H9 (cell line): ENCODE measurements around the gene SEZ6. TPM values are rescaled to one million over a fixed set of nuclear protein-coding genes. Genes with fewer than 3 reads are reported as not detected.
A peak's percentile ranks its signal among the peaks of the same experiment; 100 is the strongest.

Experiments
- DNase-seq: peaks from one replicate; pipeline ENCODE4 v3.0.0-alpha.2; 2017
- H2AFZ ChIP-seq: one replicate; pipeline ENCODE4 v1.6.1; 2013; ENCODE audit warnings: mild to moderate bottlenecking, low read length, control low read depth, moderate library complexity
- H2AK5ac ChIP-seq: 2 replicates; pipeline ENCODE4 v1.6.1; 2013; ENCODE audit warnings: low read length, control low read depth, mixed read lengths; ENCODE audit not compliant: insufficient read length
- H2BK120ac ChIP-seq: one replicate; pipeline ENCODE4 v1.6.1; 2013; ENCODE audit warnings: low read depth, mild to moderate bottlenecking, low read length, control low read depth, inconsistent platforms; ENCODE audit not compliant: poor library complexity, severe bottlenecking
- H2BK12ac ChIP-seq: 2 replicates; pipeline ENCODE4 v1.6.1; 2013; ENCODE audit warnings: low read length, control low read depth, mixed read lengths, low read depth; ENCODE audit not compliant: insufficient read length
- H2BK15ac ChIP-seq: 2 replicates; pipeline ENCODE4 v1.6.1; 2013; ENCODE audit warnings: low read depth, low read length, control low read depth
- H2BK20ac ChIP-seq: one replicate; pipeline ENCODE4 v1.6.1; 2013; ENCODE audit warnings: low read depth, mild to moderate bottlenecking, low read length, control low read depth, inconsistent platforms; ENCODE audit not compliant: poor library complexity, severe bottlenecking
- H2BK5ac ChIP-seq: 2 replicates; pipeline ENCODE4 v1.6.1; 2013; ENCODE audit warnings: low read length, control low read depth, mixed read lengths; ENCODE audit not compliant: insufficient read length
- H3K14ac ChIP-seq: 2 replicates; pipeline ENCODE4 v1.6.1; 2013; ENCODE audit warnings: low read length, control low read depth; ENCODE audit not compliant: insufficient read depth
- H3K18ac ChIP-seq: 2 replicates; pipeline ENCODE4 v1.6.1; 2013; ENCODE audit warnings: low read depth, mild to moderate bottlenecking, mixed read lengths, low read length, control low read depth; ENCODE audit not compliant: insufficient read length
- H3K23ac ChIP-seq: 2 replicates; pipeline ENCODE4 v1.6.1; 2013; ENCODE audit warnings: low read length, control low read depth, mixed read lengths, low read depth; ENCODE audit not compliant: insufficient read length
- H3K23me2 ChIP-seq: 2 replicates; pipeline ENCODE4 v1.6.1; 2013; ENCODE audit warnings: low read depth, mild to moderate bottlenecking, mixed read lengths, low read length, control low read depth; ENCODE audit not compliant: insufficient read length, poor library complexity, severe bottlenecking
- H3K27ac ChIP-seq: 2 replicates; pipeline ENCODE4 v1.5.1; 2013; ENCODE audit warnings: low read length, control low read depth, mixed read lengths, low read depth; ENCODE audit not compliant: insufficient read length
- H3K27me3 ChIP-seq: 2 replicates; pipeline ENCODE4 v1.6.1; 2013; ENCODE audit warnings: low read length, control low read depth, inconsistent platforms; ENCODE audit not compliant: insufficient read depth
- H3K4ac ChIP-seq: 2 replicates; pipeline ENCODE4 v1.6.1; 2013; ENCODE audit warnings: low read depth, mild to moderate bottlenecking, control low read depth, inconsistent platforms, low read length, moderate library complexity
- H3K4me1 ChIP-seq: 2 replicates; pipeline ENCODE4 v1.6.1; 2013; ENCODE audit warnings: low read length, control low read depth, inconsistent platforms; ENCODE audit not compliant: insufficient read depth
- H3K4me2 ChIP-seq: 2 replicates; pipeline ENCODE4 v1.6.1; 2013; ENCODE audit warnings: low read length, control low read depth, mixed read lengths; ENCODE audit not compliant: insufficient read length, insufficient read depth
- H3K56ac ChIP-seq: 2 replicates; pipeline ENCODE4 v1.6.1; 2013; ENCODE audit warnings: low read depth, mild to moderate bottlenecking, mixed read lengths, low read length, control low read depth; ENCODE audit not compliant: insufficient read length
- H3K79me1 ChIP-seq: 2 replicates; pipeline ENCODE4 v1.6.1; 2013; ENCODE audit warnings: low read depth, mild to moderate bottlenecking, moderate library complexity, low read length, control low read depth, inconsistent platforms; ENCODE audit not compliant: insufficient read depth, poor library complexity, severe bottlenecking
- H3K79me2 ChIP-seq: 2 replicates; pipeline ENCODE4 v1.6.1; 2013; ENCODE audit warnings: low read length, control low read depth, inconsistent platforms; ENCODE audit not compliant: insufficient read depth
- H3K9ac ChIP-seq: 2 replicates; pipeline ENCODE4 v1.6.1; 2013; ENCODE audit warnings: low read length, control low read depth, mixed read lengths; ENCODE audit not compliant: insufficient read length; ENCODE audit errors: extremely low read depth
- H3K9me3 ChIP-seq: one replicate; pipeline ENCODE4 v1.6.1; 2013; ENCODE audit warnings: low read depth, low read length, inconsistent platforms; ENCODE audit not compliant: control insufficient read depth
- H3T11ph ChIP-seq: one replicate; pipeline ENCODE4 v1.6.1; 2013; ENCODE audit warnings: mild to moderate bottlenecking, low read length, control low read depth, inconsistent platforms
- H4K20me1 ChIP-seq: one replicate; pipeline ENCODE4 v1.6.1; 2013; ENCODE audit not compliant: control insufficient read depth, insufficient read length, insufficient read depth
- H4K5ac ChIP-seq: 2 replicates; pipeline ENCODE4 v1.6.1; 2013; ENCODE audit warnings: low read depth, mild to moderate bottlenecking, mixed read lengths, low read length, control low read depth; ENCODE audit not compliant: insufficient read length
- H4K8ac ChIP-seq: replicated peaks from 2 replicates; pipeline ENCODE4 v1.6.1; 2013; ENCODE audit warnings: low read length, control low read depth, mixed read lengths, low read depth; ENCODE audit not compliant: insufficient read length
- H4K91ac ChIP-seq: 2 replicates; pipeline ENCODE4 v1.6.1; 2013; ENCODE audit warnings: low read depth, mild to moderate bottlenecking, moderate library complexity, mixed read lengths, low read length, control low read depth; ENCODE audit not compliant: insufficient read length
- H3K27ac Mint-ChIP-seq, 3 experiments: 2 replicates in 2 of 3; 3 replicates in 1 of 3; pipeline ENCODE4 v1.8.0; 2020 to 2021; ENCODE audit warnings: mixed read lengths in 3 of 3, mild to moderate bottlenecking in 1 of 3, moderate library complexity in 1 of 3
- H3K27me3 Mint-ChIP-seq: 2 replicates; pipeline ENCODE4 v1.8.0; 2021; ENCODE audit warnings: low read depth, mild to moderate bottlenecking, moderate library complexity, mixed read lengths
- H3K36me3 Mint-ChIP-seq, 3 experiments: 2 replicates in 2 of 3; 3 replicates in 1 of 3; pipeline ENCODE4 v1.8.0; 2020 to 2021; ENCODE audit warnings: low read depth in 3 of 3, mixed read lengths in 3 of 3; ENCODE audit not compliant: insufficient read depth in 1 of 3
- H3K4me1 Mint-ChIP-seq, 2 experiments: 2 replicates each; pipeline ENCODE4 v1.8.0; 2020; ENCODE audit warnings: mixed read lengths in 2 of 2
- H3K4me3 Mint-ChIP-seq, 2 experiments: 2 replicates in 1 of 2; 3 replicates in 1 of 2; pipeline ENCODE4 v1.8.0; 2020 to 2021; ENCODE audit warnings: mild to moderate bottlenecking in 2 of 2, mixed read lengths in 2 of 2, moderate library complexity in 1 of 2
- H3K9me3 Mint-ChIP-seq, 2 experiments: 2 replicates in 1 of 2; 3 replicates in 1 of 2; pipeline ENCODE4 v1.8.0; 2020; ENCODE audit warnings: mild to moderate bottlenecking in 2 of 2, mixed read lengths in 2 of 2, moderate library complexity in 1 of 2
- CTCF ChIP-seq: fragments of 200-600 bp; sonication (generic); conservative IDR thresholded peaks from 3 replicates; pipeline ENCODE4 v1.8.0; 2021; ENCODE audit warnings: antibody characterized with exemption, mild to moderate bottlenecking
- WGBS: extraction: QIAGEN DNeasy Blood & Tissue Kit; methylation state at CpG from one replicate; pipeline ENCODE4 v1.1.7; 2013; ENCODE audit warnings: missing lambda C conversion rate, low lambda C conversion rate, mixed read lengths; ENCODE audit not compliant: insufficient read length; ENCODE audit errors: extremely low coverage; 5-methylcytosine and 5-hydroxymethylcytosine counted together
- total RNA-seq: library from RNA; stranded (reverse); gene quantifications from 2 replicates; pipeline ENCODE4 v1.2.1, GENCODE V29; 2021

SEZ6 gene
- total RNA-seq, 1 experiment from 2014 or later: 1.8 TPM

GRCh38 chr17:29043539-29044145 is 37.8 kb upstream of the SEZ6 start:
- peaks cover 6% of the 10 kb centered on the region for H3K23me2 ChIP-seq
- H3K9me3 ChIP-seq: no peaks in the 10 kb centered on the region
- no peaks in the 10 kb centered on the region for H3K79me1 ChIP-seq
- H3K9ac ChIP-seq: peak overlapping the region; percentile 54
- H3K27ac ChIP-seq: peak overlapping the region; percentile 98
- peak overlapping the region; percentile 97 for H2BK5ac ChIP-seq
- H3K36me3 Mint-ChIP-seq: peaks cover 6 to 21% (median 19%) of the 10 kb centered on the region in 3 experiments; a peak in 6 of 7 replicates
- H3K56ac ChIP-seq: peak overlapping the region; percentile 97
- peak overlapping the region; percentile 85 for H4K91ac ChIP-seq
- no peaks in the 10 kb centered on the region for H4K20me1 ChIP-seq
- peak overlapping the region; percentile 68 for H3K4me2 ChIP-seq
- H3K27me3 Mint-ChIP-seq: no peaks in the 10 kb centered on the region
- H3T11ph ChIP-seq: peak overlapping the region; percentile 61
- peak overlapping the region; percentile 92 to 98 (median 98) for H3K27ac Mint-ChIP-seq
- H3K79me2 ChIP-seq: no peaks in the 10 kb centered on the region; the same call in 1 of the 2 replicates
- peak overlapping the region; percentile 99 for H2BK12ac ChIP-seq
- no CpG with 5 or more reads among the region's 3 CpGs for WGBS
- H3K4me1 Mint-ChIP-seq: peaks cover 58 to 59% of the 10 kb centered on the region in 2 experiments
- no peak overlapping the region for H2BK120ac ChIP-seq
- TF ChIP-seq CTCF: no peak
- H2AK5ac ChIP-seq: peak overlapping the region; percentile 65
- H3K18ac ChIP-seq: peak overlapping the region; percentile 98
- peak overlapping the region; percentile 47 to 70; a peak in 3 of 5 replicates for H3K4me3 Mint-ChIP-seq
- H3K27me3 ChIP-seq: no peaks in the 10 kb centered on the region
- H3K14ac ChIP-seq: peak overlapping the region; percentile 94; the same call in 1 of the 2 replicates
- no peak overlapping the region for H2BK20ac ChIP-seq
- H2AFZ ChIP-seq: no peak overlapping the region
- DNase-seq: no peak
- H4K8ac ChIP-seq: peak overlapping the region; percentile 98
- no peaks in the 10 kb centered on the region for H3K9me3 Mint-ChIP-seq
- peak overlapping the region; percentile 96 for H4K5ac ChIP-seq
- peak overlapping the region; percentile 25 for H3K23ac ChIP-seq
- peaks cover 15% of the 10 kb centered on the region for H3K4me1 ChIP-seq
- H3K4ac ChIP-seq: no peak overlapping the region; the same call in 1 of the 2 replicates
- no peak overlapping the region for H2BK15ac ChIP-seq
